DLD1 (cell line): ENCODE data around the gene CFAP300.

Experiments used
- in situ Hi-C: cut with HindIII; loops from 2 replicates; pipeline ENCODE4 v1.10.0; 2017; ENCODE audit warnings: low sequenced_read_pairs

Gene CFAP300

GRCh38 chr11:102047305-102047924, at the start of gene CFAP300:
Gene CFAP300 (plus strand): TSS chr11:102047437. CDS start chr11:102047471, 34 bp downstream.
- in situ Hi-C loops = no loop called here

- in situ Hi-C loops = no loop called here
Observed at GRCh38 chr11:102001657-102002338, 45.4 kb upstream of the CFAP300 start.

- in situ Hi-C loops = no loop called here
Observed at GRCh38 chr11:102004220-102004619, 43.0 kb upstream of the CFAP300 start.

GRCh38 chr11:102005306-102005705, 41.9 kb upstream of the CFAP300 start:
- in situ Hi-C loops = no loop called here

- in situ Hi-C loops = no loop called here
Observed at GRCh38 chr11:102006835-102007566, 40.2 kb upstream of the CFAP300 start.

GRCh38 chr11:102007567-102008437, 39.4 kb upstream of the CFAP300 start:
- in situ Hi-C loops = no loop called here

GRCh38 chr11:102010776-102011494, 36.3 kb upstream of the CFAP300 start:
- in situ Hi-C loops = no loop called here

GRCh38 chr11:102012946-102013345, 34.3 kb upstream of the CFAP300 start:
- in situ Hi-C loops = no loop called here

GRCh38 chr11:102014756-102015155, 32.5 kb upstream of the CFAP300 start:
- in situ Hi-C loops = no loop called here

- in situ Hi-C loops = no loop called here
Observed at GRCh38 chr11:102017026-102017425, 30.2 kb upstream of the CFAP300 start.

GRCh38 chr11:102026217-102026616, 21.0 kb upstream of the CFAP300 start:
- in situ Hi-C loops = no loop called here

GRCh38 chr11:102026959-102027358, 20.3 kb upstream of the CFAP300 start:
- in situ Hi-C loops = no loop called here

GRCh38 chr11:102036757-102037156, 10.5 kb upstream of the CFAP300 start:
- in situ Hi-C loops = no loop called here

GRCh38 chr11:102046841-102047240, 396 bp upstream of the CFAP300 start:
- in situ Hi-C loops = no loop called here

- in situ Hi-C loops = no loop called here
Observed at GRCh38 chr11:102050927-102051575, 3.8 kb downstream of the CFAP300 start.

- in situ Hi-C loops = no loop called here
Observed at GRCh38 chr11:102061276-102061675, 14.0 kb downstream of the CFAP300 start.

- in situ Hi-C loops = no loop called here
Observed at GRCh38 chr11:102062106-102062505, 14.9 kb downstream of the CFAP300 start.

GRCh38 chr11:102064316-102064715, 17.1 kb downstream of the CFAP300 start:
- in situ Hi-C loops = no loop called here

GRCh38 chr11:102070766-102071165, 23.5 kb downstream of the CFAP300 start:
- in situ Hi-C loops = no loop called here
